ENCODE results near the gene ATP2C1. TPM values are rescaled to one million over a fixed set of nuclear protein-coding genes. Genes with fewer than 3 reads are reported as not detected.

The ATP2C1 gene
- total and polyA plus RNA-seq, 2 donors (not counting 3 experiments of a cell fraction or from before 2014, with no cell fraction given), result 50.1 to 73.3 TPM

GRCh38 chr3:131001071-131001470, 107.2 kb downstream of the ATP2C1 start:
- H4K20me1 ChIP-seq (replicated peaks; ENCODE audit: control insufficient read depth, extremely low read depth, insufficient read depth, low read length), result no peaks in the 10 kb centered on the region
- dilution Hi-C loops (cut with MboI; ENCODE audit: extremely low pct_ligation_motif_present, low sequenced_read_pairs) (no loop called here), intact Hi-C loops (cut with micrococcal nuclease) (no loop called here)
- FAIRE-seq, result no peak
- no peak overlapping the region for H3K4me2 ChIP-seq (ENCODE audit: insufficient read depth, low read length)
- ChIA-PET CTCF (interaction anchor here (0.7 kb wide), 2 partner anchors 216 to 738 kb away, joined by 3 to 5 read pairs; no protein-coding TSS in a partner anchor), POLR2A (no interaction called here)
- H3K9me1 ChIP-seq (replicated peaks; ENCODE audit: control insufficient read depth, extremely low read depth, insufficient read depth, low read length), result no peaks in the 10 kb centered on the region
- no peak overlapping the region for H2AFZ ChIP-seq (ENCODE audit: low read depth, low read length)
- H3K9me3 ChIP-seq (replicated peaks; ENCODE audit: control insufficient read depth, insufficient read depth, low read length), result no peaks in the 10 kb centered on the region
- peaks cover 6 to 12% of the 10 kb centered on the region in 2 experiments for H3K36me3 ChIP-seq (ENCODE audit: control insufficient read depth in 2 of 2, extremely low read depth in 1 of 2, insufficient read depth in 2 of 2, low read length in 2 of 2)
- no peaks in the 10 kb centered on the region for H3K4me1 ChIP-seq (ENCODE audit: control insufficient read depth, extremely low read depth, insufficient read depth, low read length)
- no peak overlapping the region for H3K27ac ChIP-seq (ENCODE audit: insufficient read depth, low read depth, low read length)
- no peak for TF ChIP-seq POLR2A (IDR thresholded peaks at IDR 0.05; ENCODE audit: low read depth, low read length)
- no peak for TF ChIP-seq MYC (IDR thresholded peaks at IDR 0.05; ENCODE audit: low read depth, low read length)
- TF ChIP-seq JUN (IDR thresholded peaks at IDR 0.05; ENCODE audit: borderline replicate concordance, insufficient read depth, insufficient read length, low read depth), result no peak
- TF ChIP-seq POLR2AphosphoS5 (IDR thresholded peaks at IDR 0.05; ENCODE audit: insufficient read depth, low read depth, low read length), result no peak
- TF ChIP-seq MAX (IDR thresholded peaks at IDR 0.05; ENCODE audit: insufficient read depth, insufficient read length), result no peak
- TF ChIP-seq FOS (IDR thresholded peaks at IDR 0.05; ENCODE audit: borderline replicate concordance, insufficient read depth, low read length), result no peak
- TF ChIP-seq EZH2 (IDR thresholded peaks at IDR 0.05; ENCODE audit: borderline replicate concordance, low read depth, low read length, severe bottlenecking), result no peak
- TF ChIP-seq GATA2 (IDR thresholded peaks at IDR 0.05; ENCODE audit: insufficient read depth, insufficient read length, low read depth, low read length), result no peak
- TF ChIP-seq CTCF (IDR thresholded peaks at IDR 0.05; ENCODE audit: extremely low read depth in 1 of 2, insufficient read depth in 1 of 2, low read depth in 1 of 2, low read length in 2 of 2), result no peak
- no peak overlapping the region for H3K4me3 ChIP-seq (replicated peaks in 1 of 3; ENCODE audit: insufficient read depth in 1 of 3, low read depth in 1 of 3, low read length in 3 of 3)
- H3K27me3 ChIP-seq (ENCODE audit: control insufficient read depth in 2 of 2, insufficient read depth in 2 of 2, low read length in 2 of 2), result no peaks in the 10 kb centered on the region
- BruUV-seq (replicated peaks), result no TSS peak
- H3K79me2 ChIP-seq (ENCODE audit: control insufficient read depth, insufficient read depth, low read length), result no peaks in the 10 kb centered on the region
- no peak for DNase-seq (ENCODE audit: low read depth, low spot score)
- H3K9ac ChIP-seq (replicated peaks; ENCODE audit: extremely low read depth, insufficient read depth, low read length), result no peak overlapping the region

Measured in endothelial cell of umbilical vein (primary cell).